ENCODE data around the gene DNM1L.

Gene DNM1L

GRCh38 chr12:32661706-32662105, 17.4 kb upstream of the DNM1L start:
- H3K9ac ChIP-seq (ENCODE audit: low read length) = no peak overlapping the region
- peaks cover 25% of the 10 kb centered on the region for H3K4me1 ChIP-seq (ENCODE audit: low read length)
- TF ChIP-seq, protein P1, sequence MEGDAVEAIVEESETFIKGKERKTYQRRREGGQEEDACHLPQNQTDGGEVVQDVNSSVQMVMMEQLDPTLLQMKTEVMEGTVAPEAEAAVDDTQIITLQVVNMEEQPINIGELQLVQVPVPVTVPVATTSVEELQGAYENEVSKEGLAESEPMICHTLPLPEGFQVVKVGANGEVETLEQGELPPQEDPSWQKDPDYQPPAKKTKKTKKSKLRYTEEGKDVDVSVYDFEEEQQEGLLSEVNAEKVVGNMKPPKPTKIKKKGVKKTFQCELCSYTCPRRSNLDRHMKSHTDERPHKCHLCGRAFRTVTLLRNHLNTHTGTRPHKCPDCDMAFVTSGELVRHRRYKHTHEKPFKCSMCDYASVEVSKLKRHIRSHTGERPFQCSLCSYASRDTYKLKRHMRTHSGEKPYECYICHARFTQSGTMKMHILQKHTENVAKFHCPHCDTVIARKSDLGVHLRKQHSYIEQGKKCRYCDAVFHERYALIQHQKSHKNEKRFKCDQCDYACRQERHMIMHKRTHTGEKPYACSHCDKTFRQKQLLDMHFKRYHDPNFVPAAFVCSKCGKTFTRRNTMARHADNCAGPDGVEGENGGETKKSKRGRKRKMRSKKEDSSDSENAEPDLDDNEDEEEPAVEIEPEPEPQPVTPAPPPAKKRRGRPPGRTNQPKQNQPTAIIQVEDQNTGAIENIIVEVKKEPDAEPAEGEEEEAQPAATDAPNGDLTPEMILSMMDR (IDR thresholded peaks at IDR 0.05; ENCODE audit: low read depth, low read length) = no peak
- TF ChIP-seq EZH2phosphoT487 (IDR thresholded peaks at IDR 0.05; ENCODE audit: low read depth) = no peak
- no peaks in the 10 kb centered on the region for H3K9me3 ChIP-seq (ENCODE audit: insufficient read depth, low read length)
- no peak overlapping the region for H2AFZ ChIP-seq (ENCODE audit: low read depth, low read length)
- no peaks in the 10 kb centered on the region for H3K27me3 ChIP-seq (ENCODE audit: low read depth, low read length)
- no peaks in the 10 kb centered on the region for H4K20me1 ChIP-seq (ENCODE audit: insufficient read depth, low read length)
- no peaks in the 10 kb centered on the region for H3K79me2 ChIP-seq (ENCODE audit: low read length)
- H3K27ac ChIP-seq (ENCODE audit: low read length) = no peak overlapping the region
- no peak overlapping the region for H3K4me2 ChIP-seq (ENCODE audit: low read length)
- no peak overlapping the region for H3K4me3 ChIP-seq (ENCODE audit: low read length)
- H3K36me3 ChIP-seq (replicated peaks; ENCODE audit: low read depth, low read length) = no peaks in the 10 kb centered on the region

DNA sequence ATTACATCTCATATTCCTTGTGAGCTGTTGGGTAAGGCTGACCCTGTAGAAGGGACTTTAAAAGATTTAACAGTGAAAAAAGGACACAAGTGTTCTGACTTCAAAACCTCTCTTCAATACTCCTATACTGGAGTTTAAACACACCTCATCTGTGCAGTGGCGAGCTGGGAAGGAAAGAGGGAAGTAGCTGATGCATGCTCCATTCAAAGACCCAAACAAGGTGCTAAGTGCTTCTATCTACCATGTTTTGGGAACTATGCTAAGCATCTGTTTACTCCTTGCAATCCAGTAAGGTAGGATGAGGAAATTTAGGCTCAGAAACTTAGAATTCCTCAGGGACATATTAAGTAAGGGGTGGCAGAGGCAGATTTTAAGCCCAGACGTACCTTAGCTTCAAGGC, 16.4 kb upstream of the DNM1L start:
- no peaks in the 10 kb centered on the region for H4K20me1 ChIP-seq (ENCODE audit: insufficient read depth, low read length)
- H3K4me1 ChIP-seq (ENCODE audit: low read length) = peaks cover 24% of the 10 kb centered on the region
- TF ChIP-seq EZH2phosphoT487 (IDR thresholded peaks at IDR 0.05; ENCODE audit: low read depth) = no peak
- TF ChIP-seq, protein P1 (IDR thresholded peaks at IDR 0.05; ENCODE audit: low read depth, low read length) = no peak
- H3K79me2 ChIP-seq (ENCODE audit: low read length) = no peaks in the 10 kb centered on the region
- H3K9me3 ChIP-seq (ENCODE audit: insufficient read depth, low read length) = no peaks in the 10 kb centered on the region
- no peak overlapping the region for H3K4me3 ChIP-seq (ENCODE audit: low read length)
- H3K36me3 ChIP-seq (replicated peaks; ENCODE audit: low read depth, low read length) = no peaks in the 10 kb centered on the region
- H3K27me3 ChIP-seq (ENCODE audit: low read depth, low read length) = no peaks in the 10 kb centered on the region
- H3K9ac ChIP-seq (ENCODE audit: low read length) = no peak overlapping the region
- H2AFZ ChIP-seq (ENCODE audit: low read depth, low read length) = no peak overlapping the region
- no peak overlapping the region for H3K27ac ChIP-seq (ENCODE audit: low read length)
- H3K4me2 ChIP-seq (ENCODE audit: low read length) = no peak overlapping the region

- Histone ChIP-seq H3K27me3 (ENCODE audit: low read depth, low read length) (no peaks in the 10 kb centered on the region), H3K9me3 (ENCODE audit: insufficient read depth, low read length) (0 out of 2 replicates have a peak, but pooled peaks cover 11% of the 10 kb centered on the region), H3K36me3 (replicated peaks; ENCODE audit: low read depth, low read length) (no peaks in the 10 kb centered on the region), H3K4me2 (ENCODE audit: low read length) (no peak overlapping the region), H3K4me1 (ENCODE audit: low read length) (peaks cover 5% of the 10 kb centered on the region; the same call in 1 of the 2 replicates), H3K27ac (ENCODE audit: low read length) (no peak overlapping the region), H2AFZ (ENCODE audit: low read depth, low read length) (no peak overlapping the region), H4K20me1 (ENCODE audit: insufficient read depth, low read length) (no peaks in the 10 kb centered on the region), H3K9ac (ENCODE audit: low read length) (no peak overlapping the region), H3K4me3 (ENCODE audit: low read length) (no peak overlapping the region), H3K79me2 (ENCODE audit: low read length) (no peaks in the 10 kb centered on the region)
- no peak for TF ChIP-seq EZH2phosphoT487 (IDR thresholded peaks at IDR 0.05; ENCODE audit: low read depth)
- TF ChIP-seq, protein P1 (IDR thresholded peaks at IDR 0.05; ENCODE audit: low read depth, low read length) = no peak
Observed at GRCh38 chr12:32666018-32666417, 13.1 kb upstream of the DNM1L start.

DNA sequence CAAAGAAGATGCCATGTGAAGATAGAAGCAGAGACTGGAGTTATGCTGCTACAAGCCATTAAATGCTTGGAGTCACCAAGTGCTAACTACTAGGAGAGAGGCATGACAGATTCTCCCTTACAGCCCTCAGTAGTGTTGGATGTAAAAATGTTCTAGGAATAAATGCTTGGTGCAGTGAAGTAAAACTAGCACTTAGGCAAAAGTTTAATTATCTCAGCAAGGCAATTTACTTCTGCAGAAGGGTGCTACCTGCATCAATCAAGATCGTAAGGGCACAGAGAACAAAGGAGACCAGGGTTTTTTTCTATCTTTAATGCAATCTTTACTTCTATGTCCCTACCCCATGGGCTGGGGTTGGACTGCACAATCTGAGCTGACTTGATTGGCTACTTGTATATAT, 9.5 kb upstream of the DNM1L start:
- no peaks in the 10 kb centered on the region for H3K27me3 ChIP-seq (ENCODE audit: low read depth, low read length)
- no peak for TF ChIP-seq EZH2phosphoT487 (IDR thresholded peaks at IDR 0.05; ENCODE audit: low read depth)
- TF ChIP-seq, protein P1 (IDR thresholded peaks at IDR 0.05; ENCODE audit: low read depth, low read length) = no peak
- H3K9me3 ChIP-seq (ENCODE audit: insufficient read depth, low read length) = 0 out of 2 replicates have a peak, but pooled peaks cover 15% of the 10 kb centered on the region
- H3K27ac ChIP-seq (ENCODE audit: low read length) = no peak overlapping the region
- H3K4me3 ChIP-seq (ENCODE audit: low read length) = no peak overlapping the region
- no peaks in the 10 kb centered on the region for H3K36me3 ChIP-seq (replicated peaks; ENCODE audit: low read depth, low read length)
- no peak overlapping the region for H3K9ac ChIP-seq (ENCODE audit: low read length)
- H3K79me2 ChIP-seq (ENCODE audit: low read length) = no peaks in the 10 kb centered on the region
- H3K4me2 ChIP-seq (ENCODE audit: low read length) = no peak overlapping the region
- H4K20me1 ChIP-seq (ENCODE audit: insufficient read depth, low read length) = no peaks in the 10 kb centered on the region
- H3K4me1 ChIP-seq (ENCODE audit: low read length) = peaks cover 13% of the 10 kb centered on the region
- no peak overlapping the region for H2AFZ ChIP-seq (ENCODE audit: low read depth, low read length)
